Stimulated activated CD8-positive, alpha-beta memory T cell treated with anti-CD3 and anti-CD28 coated beads, Interleukin-15, amount 100 ng/mL, for 24 hours (primary cell): Measurements from ENCODE around the gene TNS3.
A peak's percentile ranks its signal among the peaks of the same experiment; 100 is the strongest.

Experiments used
- DNase-seq: peaks from one replicate; pipeline ENCODE4 v3.0.0-alpha.2; 2020; ENCODE audit warnings: low read depth

The TNS3 gene

DNA sequence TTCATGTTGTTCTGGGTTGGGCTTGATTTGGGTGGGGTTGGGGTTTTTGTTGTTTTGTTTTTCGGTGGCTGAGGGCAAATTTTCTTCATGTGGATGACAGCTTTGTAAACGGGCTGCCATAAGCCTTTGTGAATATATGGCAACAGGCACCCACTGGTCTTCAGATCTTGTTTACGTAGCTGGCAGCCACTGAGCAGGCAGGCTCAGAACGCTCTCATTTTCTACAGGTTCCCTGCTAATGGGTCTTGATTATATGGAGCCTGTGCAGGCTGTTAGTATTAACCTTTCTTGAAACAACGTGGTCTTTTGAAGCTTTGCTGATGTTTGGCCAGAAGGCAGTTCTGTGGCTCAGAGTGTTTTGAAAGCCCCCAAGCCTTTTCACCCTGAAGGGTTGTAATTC, 199.7 kb downstream of the TNS3 start:
- no peak for DNase-seq

DNA sequence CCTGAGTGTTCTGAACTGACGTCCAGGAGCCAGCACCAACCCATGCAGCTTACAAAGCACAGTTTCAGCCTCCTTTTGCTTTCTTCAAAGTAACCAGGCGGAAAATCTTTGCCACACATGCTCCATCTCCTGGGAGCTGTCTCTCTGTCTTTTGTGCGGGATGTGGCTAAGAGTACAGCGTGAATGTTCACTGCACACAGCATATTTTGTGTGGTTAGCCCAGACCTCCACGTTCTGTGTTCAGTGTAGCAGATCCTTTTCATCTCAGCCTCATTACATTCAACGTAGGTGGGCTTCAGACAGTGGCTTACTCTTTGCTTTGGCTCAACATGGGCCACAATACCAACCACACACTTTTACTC, 200.8 kb downstream of the TNS3 start:
- DNase-seq, result no peak

DNA sequence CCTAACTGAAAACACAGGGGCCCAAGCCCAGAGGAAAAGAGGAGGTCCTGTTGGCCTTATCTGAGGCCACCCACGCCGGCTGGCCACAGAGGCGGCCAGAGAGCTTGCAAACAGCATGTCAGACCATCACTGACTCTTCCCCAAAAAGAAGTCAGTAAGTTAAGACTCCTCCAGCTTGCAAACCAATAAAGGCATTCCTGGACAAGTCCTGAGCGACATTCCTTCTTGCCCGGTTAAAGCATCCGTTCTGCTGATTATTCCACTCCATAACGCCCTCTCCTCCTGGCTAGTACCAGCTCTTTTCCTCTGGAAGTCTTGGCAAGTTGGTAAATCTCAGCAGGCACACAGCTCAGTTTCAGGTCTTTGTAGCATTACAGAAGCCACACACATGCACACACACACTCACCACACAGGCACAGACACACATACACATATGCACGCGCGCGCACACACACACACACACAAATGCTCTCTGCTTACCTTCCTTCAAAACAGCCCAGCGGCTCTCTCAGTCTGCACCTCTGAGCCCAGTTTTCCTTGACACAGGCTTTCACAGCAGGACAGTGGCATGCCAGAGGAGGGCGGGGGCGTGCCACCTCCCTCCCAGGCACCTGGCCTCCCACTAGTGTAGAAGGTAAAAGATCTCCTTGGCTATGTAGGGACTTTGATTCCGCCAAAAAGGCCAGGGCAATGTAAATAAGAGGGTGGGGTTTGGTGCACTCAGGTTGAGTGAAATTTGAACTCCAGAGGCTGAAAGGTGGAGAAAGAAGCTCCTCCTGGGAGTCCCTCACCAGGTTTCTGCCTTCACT, 201.4 kb downstream of the TNS3 start:
- DNase-seq, result no peak

DNA sequence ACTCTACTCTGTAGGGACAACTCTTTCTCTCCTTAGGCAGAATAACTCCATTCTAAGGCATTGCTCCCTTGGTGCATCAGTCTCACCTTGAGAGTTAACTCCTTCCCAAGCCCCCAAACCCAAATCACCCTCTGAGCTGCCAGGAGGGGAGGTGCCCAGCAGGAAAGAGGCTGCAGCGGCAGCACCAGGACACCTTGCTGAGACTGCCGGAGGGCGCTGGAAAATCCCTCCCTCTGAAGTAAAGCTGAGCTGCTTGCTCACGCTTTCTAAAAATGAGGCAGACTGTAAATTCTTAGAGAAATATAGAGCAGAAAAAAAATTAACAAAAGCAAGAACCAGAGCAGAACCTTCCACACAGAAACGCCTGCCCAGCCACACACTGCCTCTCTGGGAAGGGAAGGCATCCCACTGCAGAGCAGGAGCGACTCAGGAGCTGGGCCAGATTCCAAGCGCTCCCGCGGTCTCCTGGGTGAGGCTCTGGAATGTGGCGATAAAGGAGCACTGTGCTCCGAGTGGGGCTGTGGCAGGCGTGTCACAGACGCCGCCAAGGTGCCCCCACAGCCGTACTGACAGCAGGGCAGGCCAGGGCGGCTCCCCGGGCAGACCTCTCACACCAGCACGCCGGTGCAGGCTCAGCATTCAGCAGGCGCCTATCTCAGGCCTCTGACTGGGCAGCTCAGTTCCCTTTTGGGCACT, 202.1 kb downstream of the TNS3 start:
- DNase-seq, result no peak

DNA sequence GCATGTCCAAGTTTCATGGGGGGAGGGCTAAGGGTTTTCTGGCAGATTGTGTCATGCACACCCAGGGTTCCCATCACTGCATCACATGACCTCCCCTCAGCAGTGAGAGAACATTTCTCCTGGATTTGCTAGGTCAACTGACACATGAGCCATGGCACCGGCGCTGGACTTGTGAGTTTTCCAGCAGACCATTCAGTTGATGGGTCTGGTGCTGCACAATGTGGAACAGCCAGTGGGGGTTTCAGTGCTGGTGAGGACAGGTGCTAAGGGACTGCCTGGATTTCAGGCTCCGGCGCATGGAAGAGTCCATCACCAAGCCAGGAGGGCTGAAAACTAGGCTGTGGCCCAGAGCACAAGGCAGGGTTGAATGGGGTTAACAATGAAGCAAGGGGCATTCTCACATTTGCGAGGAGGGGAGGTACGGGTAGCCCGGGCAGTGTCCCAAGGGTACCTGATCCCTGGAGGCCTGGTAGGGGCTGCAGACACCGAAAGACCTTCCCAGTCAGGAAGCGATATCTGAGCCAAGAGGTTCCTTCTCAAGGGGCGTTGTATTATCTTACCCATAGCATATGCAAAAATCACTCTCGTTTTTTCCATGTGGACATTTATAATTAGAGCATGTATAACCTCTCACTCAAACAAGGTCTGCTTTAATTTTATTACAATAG, 203.0 kb downstream of the TNS3 start:
- no peak for DNase-seq

DNA sequence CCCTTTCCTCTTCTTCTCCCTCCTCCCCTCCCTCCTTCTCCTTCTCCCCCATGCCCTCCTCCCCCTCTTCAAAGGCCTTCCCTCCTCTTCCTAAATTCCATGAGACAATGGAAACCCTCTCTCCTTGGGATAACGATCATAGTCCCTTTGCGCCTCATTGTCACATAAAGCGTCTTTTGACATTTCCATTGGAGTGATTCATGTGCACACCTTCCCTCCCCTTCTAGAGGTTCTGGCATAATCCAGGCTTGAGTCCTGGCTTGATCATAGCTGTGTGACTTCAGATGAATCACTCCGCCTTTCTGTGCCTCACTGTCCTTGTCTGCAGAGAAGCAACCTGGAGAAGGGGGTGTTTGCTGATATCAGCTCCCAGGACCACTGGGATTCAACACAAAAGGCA, 204.2 kb downstream of the TNS3 start:
- no peak for DNase-seq

DNA sequence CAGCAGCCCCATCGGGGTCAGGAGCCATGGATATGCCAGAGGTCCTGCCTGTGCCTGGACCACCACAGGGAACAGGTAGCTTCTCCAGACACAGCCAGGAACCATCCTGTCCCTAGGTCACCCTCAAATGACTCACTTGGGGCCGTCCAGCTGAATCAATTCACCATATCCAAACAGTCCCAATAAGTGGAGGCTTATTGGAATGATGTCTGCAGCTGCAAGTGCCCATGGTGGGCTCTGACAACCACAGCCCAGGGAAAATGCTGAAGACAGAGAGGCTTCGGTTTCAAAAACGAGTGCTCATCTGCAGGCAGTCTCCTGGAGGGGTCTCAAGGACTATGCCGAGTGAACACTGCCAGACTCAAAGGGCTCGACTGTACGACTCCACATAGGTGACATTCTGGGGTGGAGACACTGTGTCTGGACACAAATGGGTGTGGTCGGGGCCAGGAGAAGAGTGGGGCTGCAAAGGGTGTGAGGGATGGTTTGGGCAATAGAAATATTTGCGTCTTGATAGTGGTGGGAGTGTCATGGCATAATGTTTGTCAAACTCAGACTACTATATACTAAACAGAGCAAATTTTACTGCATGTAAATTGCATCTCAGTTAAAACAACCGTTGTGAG, 204.8 kb downstream of the TNS3 start:
- no peak for DNase-seq

DNA sequence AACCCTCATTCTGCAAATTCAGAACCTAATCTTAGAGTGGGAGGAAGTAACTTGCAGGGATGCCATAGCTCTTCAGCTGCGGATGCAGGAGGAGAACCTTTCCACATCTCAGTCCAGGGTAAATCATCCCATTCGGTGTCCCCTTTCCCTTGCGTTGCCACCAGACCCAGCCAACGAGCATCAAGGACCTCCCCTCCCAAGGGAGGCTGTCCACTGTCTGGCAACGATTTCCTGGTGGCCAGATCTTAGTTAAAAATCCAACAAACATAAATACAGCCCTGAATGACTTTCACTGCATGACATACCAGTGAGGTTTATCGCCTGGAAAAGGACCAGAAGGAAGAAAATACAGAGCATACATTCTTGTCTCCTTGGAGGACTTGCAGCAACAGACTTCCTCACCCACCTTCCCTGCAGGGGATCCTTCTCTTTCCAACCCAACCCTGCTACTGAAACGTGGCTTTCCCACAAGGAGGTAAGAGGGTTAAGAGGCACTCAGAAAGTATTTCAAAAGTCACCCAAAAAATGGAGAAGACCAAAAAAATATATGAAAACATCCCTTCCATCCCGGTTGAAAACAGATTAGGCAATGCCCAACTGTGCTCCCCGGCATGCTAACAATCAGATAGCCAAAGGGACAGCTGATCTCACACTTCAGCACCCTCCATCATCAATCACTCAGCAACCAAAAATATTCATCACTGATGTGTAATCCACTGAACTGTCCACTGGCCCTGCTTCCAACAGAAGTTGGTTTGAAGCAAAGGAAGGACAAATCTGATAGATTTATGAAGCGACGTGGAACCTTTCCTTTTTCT, 206.6 kb downstream of the TNS3 start:
- DNase-seq, result no peak

DNA sequence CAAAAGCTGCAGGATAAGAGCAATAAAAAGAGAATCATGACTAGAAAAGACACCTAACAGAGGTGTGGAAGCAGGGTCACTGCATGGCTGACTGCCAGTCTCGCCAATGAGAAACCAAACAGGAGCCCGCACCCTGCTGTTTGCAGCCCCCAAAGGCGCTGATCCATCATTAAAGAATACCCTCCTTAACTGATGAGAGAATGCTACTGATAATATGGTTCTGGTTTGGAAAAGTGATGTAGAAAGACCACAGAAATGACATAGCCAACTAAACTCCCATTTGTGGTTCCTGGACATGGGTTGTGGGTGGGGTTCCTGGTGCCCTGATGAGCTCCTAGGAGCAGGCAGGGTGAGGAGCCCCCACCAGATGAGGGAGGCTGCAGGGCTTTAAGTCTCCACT, 207.4 kb downstream of the TNS3 start:
- no peak for DNase-seq

DNA sequence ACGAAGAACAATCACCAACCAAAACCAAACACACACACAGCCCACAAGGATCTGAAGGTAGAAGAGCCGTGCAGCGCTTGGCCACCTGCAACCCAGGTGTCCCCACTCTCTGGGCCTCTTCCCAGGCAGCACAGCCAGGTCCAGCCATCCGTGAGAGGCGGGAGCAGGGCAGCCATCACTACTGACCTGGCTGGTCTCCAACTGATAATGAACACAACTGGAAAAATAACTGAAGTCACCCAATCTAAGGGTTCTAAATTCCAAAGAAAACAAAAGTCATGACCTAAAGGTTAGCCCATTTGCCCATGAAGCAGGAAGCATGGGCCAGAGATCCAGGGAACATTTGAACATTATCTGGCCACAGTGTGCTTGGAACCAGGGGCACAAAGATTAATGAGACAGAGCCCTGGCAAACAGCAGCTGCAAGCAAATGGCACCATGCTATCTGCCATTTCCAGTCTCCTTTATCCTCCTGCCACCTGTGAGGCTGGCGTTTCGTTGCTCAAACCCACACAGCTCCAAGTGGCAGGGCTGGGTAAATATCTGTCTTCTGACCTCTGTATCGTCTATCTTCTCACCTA, 207.9 kb downstream of the TNS3 start:
- DNase-seq, result no peak

DNA sequence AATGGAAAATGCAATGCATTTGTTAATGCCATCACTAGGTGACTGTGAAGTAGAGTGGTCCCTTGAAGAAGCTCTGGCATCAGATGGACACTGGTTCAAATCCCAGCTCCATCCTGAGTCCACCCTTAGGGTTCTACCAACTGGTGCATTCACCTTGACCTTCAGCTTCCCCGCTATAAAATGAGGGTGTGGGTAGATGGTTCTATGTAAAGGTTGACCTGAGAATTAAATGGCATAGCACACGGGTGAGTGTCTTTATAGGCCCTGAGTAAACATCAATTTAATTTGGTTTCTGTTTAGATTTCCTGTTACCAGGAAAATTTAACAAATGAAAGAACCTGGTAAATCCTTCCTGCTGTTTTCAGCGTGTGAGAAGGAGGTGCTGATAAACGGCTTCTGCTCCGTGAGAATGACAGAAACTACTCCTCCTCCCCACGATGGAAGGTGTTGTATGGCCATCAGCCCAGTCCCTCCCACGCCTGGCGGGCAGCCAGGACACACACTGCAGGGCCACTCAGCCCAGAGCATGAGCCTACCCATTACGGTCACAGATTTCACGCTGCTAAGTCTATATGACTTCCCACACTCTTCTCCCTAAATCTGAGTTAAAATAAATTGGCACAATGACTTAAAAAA, 210.1 kb downstream of the TNS3 start:
- DNase-seq, result no peak

DNA sequence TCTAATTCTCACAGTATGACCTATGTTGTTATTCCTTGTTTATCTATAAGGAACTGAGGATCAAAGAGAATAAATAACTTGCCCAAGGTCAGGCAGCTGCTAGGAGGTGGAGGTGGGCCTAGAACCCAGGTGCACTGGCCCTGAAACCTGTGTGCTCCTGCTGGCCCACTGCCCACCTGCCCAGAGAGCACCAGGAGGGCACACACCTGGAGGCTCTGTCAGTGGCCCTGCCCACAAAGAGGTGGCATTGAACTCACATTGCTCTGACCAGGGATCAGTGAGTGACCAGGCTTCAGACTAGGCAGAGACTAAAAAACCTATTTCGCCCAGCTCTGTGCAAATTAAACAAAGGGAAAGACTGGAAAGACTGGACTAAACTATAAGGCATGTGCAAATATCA, 210.6 kb downstream of the TNS3 start:
- DNase-seq, result no peak

DNA sequence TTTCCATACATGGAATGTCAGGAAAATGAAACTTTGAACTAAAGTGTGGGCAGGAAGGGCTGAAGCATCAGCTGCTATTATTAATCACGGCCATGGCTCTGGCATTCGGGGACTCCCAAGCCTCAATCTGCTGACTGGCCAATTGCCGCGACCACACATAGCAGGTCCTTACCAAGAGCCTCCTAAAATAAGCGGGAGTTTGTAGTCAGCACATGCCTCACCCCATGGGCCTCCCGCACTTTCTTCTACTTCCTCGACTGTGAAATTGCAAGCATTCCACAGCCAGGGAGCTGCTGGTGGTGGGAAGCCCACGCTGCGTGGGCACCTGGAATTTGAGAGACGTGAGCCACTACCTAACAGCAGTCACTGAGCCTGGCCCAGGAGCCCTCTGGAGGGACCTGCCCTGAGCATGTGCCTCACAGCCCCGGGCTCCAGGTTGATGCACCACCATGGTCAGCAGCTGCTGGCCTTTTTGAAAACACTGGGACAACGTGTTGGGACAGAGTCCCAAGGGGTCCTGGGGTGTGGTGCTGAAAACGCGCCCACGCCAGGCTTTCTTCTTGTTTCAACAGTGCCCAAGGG, 211.4 kb downstream of the TNS3 start:
- DNase-seq, result no peak

DNA sequence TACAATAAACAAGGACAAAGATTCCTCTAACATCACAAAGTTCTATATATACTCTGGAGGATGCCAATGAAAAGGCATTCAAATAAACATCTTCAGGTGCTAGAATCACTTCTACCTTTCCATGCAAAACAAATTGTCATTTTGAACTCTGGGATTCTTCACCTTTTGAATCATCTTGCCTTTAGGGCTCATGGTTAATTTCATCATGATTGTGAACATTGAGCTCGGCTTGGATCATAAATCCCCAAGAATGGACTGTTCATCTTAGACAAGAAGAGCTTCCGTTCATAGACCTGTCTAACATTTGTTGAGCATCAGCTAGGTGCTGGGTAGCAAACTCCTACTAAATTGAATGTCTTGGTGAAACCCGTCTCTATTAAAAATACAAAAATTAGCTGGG, 212.2 kb downstream of the TNS3 start:
- DNase-seq, result no peak

DNA sequence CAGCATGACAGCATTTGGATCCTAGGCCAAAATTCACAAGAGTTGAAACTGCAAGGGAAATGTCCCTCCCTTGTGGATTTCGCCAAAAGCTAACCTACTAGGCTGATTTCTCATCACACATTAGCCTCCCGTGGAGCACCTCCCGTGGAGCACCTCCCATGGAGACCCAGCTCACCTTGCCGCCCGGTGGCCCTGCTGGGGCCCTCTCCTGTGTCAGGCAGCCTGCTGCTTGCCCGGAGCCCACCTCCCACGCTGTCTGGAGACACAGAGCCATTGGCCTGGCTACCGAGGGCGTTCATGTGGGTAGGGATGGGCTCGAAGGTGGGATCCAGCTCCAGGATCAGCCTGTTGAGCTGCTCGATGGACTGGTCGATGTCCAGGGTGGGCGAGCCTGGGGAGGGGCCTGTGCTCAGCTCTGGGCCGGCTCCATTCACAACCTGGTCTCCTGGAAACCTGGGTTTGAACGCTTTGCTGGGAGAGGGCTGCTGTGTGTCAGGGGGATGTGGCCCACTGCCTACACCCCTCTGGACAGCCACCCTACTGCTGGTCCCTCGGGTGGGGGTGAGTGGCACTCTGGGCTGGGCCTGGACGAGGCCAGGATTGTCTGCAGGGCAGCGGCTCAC, 213.6 kb downstream of the TNS3 start:
- DNase-seq, result no peak

DNA sequence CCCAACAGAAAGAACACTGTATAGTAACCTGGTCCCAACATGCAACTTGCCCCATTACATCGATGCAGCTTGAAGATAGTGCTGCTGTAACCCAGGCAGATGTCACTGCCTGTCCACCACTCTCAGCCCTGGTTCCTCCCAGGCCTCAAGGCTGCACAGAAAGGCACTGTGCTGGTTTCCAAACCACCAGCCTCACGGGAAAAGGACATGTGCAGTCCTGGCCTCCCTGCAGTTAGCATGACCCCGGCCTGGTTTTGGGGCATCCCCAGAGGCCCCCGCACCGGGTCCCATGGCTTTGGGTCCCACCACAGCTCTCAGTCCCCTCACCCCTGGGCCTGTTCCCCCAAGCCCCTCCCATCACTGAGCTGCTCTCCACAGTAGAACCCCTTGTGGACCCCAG, 214.5 kb downstream of the TNS3 start:
- no peak for DNase-seq

DNA sequence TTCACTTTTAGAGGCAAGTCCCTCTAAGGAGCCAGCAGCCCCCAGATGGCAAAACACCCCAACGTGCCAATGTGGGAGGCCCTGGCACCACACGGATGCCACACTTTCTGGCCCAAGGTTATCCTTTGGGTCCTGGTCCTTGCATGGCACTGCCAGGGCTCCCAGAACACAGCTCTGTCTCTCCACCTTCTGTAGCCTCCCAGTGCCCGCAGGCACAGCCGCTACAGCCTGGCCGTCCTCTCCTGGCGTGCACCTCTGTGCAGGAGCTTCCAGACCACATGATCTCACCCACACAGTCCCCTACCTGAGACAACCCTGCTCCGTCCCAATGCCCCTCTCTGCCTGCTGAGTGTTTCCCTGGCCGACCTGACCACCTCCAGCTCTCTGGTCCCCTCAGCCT, 215.0 kb downstream of the TNS3 start:
- no peak for DNase-seq

DNA sequence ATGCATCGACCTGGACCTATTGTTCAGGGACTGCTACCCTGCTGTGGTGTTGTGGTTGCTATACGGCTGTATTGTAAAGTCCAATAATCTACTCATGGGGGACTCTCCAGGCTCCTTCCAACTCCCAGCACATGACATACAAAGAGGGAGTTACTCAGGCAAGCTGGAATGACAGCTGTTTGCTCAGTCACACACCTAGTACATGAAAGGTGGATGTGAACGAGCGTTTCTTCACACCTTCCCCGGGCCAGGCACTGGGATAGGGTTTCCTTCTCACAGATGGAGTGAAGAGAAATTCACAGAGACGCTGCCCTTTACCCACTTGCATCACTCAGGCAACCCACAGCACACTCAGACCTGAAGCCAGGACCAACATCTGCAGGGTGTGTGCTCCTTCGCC, 215.7 kb downstream of the TNS3 start:
- DNase-seq, result no peak

DNA sequence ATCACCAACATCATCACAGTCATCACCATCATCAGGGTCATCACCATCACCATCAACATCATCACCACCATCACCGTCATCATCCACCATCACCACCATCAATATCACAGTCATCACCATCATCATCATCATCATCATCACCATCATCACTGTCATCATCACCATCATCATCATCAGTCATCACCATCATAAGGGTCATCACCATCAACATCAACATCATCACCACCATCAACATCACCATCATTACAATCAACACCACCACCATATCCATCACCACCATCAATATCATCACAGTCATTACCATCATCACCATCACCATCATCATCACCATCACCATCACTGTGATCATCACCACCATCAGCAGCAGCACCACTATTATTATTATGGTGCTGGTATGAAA, 218.9 kb downstream of the TNS3 start:
- DNase-seq, result no peak

DNA sequence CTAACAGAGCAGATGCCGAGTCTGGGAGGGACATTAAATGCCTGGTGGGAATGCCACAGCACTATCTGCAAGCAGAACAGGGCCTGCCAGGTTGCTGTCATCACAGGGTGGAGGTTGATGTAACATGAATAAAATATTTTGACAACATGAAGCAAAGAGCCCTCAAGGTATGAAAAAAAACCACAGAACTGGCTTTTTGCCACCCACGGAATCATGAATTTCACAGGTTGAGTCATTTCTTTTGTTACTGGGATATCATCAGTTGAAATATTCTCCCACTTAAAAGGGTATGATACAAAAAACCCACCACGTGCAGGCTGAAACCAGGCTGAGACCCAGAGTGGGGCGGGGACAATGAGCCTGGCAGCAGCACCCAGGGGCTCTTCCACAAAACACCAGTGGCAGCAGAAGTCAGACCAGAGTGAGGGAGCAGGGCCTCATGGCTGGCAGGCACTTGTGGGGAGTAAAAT, 220.1 kb downstream of the TNS3 start:
- peak; percentile 3 for DNase-seq
